Smooth muscle cell (in vitro differentiated cells): ENCODE measurements around the gene PURA. TPM values are rescaled to one million over a fixed set of nuclear protein-coding genes. Genes with fewer than 3 reads are reported as not detected.
A peak's percentile ranks its signal among the peaks of the same experiment; 100 is the strongest.

ENCODE experiments used
- DNase-seq: peaks from one replicate; lab custom pipeline; 2025; ENCODE audit not compliant: unreplicated experiment; lab: John Stamatoyannopoulos, UW
- H2AFZ ChIP-seq: fragments of 200-600 bp; sonication (generic); 2 replicates; pipeline ENCODE4 v1.6.0; 2016; ENCODE audit warnings: antibody characterized with exemption, low read depth, mild to moderate bottlenecking
- H3F3A ChIP-seq: fragments of 200-600 bp; sonication (generic); 2 replicates; pipeline ENCODE4 v1.6.0; 2017; ENCODE audit warnings: antibody characterized with exemption, low read depth
- H3K27ac ChIP-seq: fragments of 200-600 bp; sonication (generic); 2 replicates; pipeline ENCODE4 v1.5.1; 2016; ENCODE audit warnings: low read depth, mild to moderate bottlenecking
- H3K27me3 ChIP-seq: fragments of 200-600 bp; sonication (generic); 2 replicates; pipeline ENCODE4 v1.6.1; 2016; ENCODE audit warnings: low read depth, mild to moderate bottlenecking
- H3K36me3 ChIP-seq: fragments of 200-600 bp; sonication (generic); 2 replicates; pipeline ENCODE4 v1.5.1; 2016; ENCODE audit warnings: low read depth
- H3K4me1 ChIP-seq: fragments of 200-600 bp; sonication (generic); 2 replicates; pipeline ENCODE4 v1.5.1; 2016; ENCODE audit warnings: low read depth
- H3K4me2 ChIP-seq: fragments of 200-600 bp; sonication (generic); 2 replicates; pipeline ENCODE4 v1.6.0; 2016; ENCODE audit warnings: mild to moderate bottlenecking
- H3K4me3 ChIP-seq: fragments of 200-600 bp; sonication (generic); 2 replicates; pipeline ENCODE4 v1.5.1; 2016; ENCODE audit warnings: mild to moderate bottlenecking
- H3K79me2 ChIP-seq: fragments of 200-600 bp; sonication (generic); 2 replicates; pipeline ENCODE4 v1.6.0; 2016; ENCODE audit warnings: low read depth, mild to moderate bottlenecking
- H3K9ac ChIP-seq: fragments of 200-600 bp; sonication (generic); 2 replicates; pipeline ENCODE4 v1.6.0; 2016; ENCODE audit warnings: low read depth
- H3K9me3 ChIP-seq: fragments of 200-600 bp; sonication (generic); replicated peaks from 2 replicates; pipeline ENCODE4 v1.5.1; 2016; ENCODE audit warnings: low read depth
- H4K20me1 ChIP-seq: fragments of 200-600 bp; sonication (generic); 2 replicates; pipeline ENCODE4 v1.6.0; 2016; ENCODE audit warnings: low read depth
- WGBS: methylation state at CpG from one replicate; pipeline ENCODE4 v1.1.7; 2016; ENCODE audit warnings: low lambda C conversion rate; 5-methylcytosine and 5-hydroxymethylcytosine counted together
- polyA plus RNA-seq: library from polyadenylated mRNA; unstranded; fragments of >200 nt; fragmentation: Nextera tagmentation; extraction: Ambion mirVana; gene quantifications from 2 replicates; pipeline ENCODE4 v1.2.1, GENCODE V29; 2016
- total RNA-seq: library from RNA; depleted of rRNA; stranded (reverse); fragments of >200 nt; gene quantifications from 2 replicates; pipeline ENCODE4 v1.2.3, GENCODE V29; 2014
- TF ChIP-seq, protein P1 (sequence below): fragments of 200-600 bp; sonication (generic); IDR thresholded peaks from 2 replicates; pipeline ENCODE4 v1.5.1; 2017; ENCODE audit warnings: borderline replicate concordance, mild to moderate bottlenecking, antibody characterized with exemption; ENCODE audit not compliant: insufficient read depth, poor library complexity, severe bottlenecking

The PURA gene
- total and polyA plus RNA-seq, 2 experiments from 2014 or later: 5.2 to 9.4 TPM

DNA sequence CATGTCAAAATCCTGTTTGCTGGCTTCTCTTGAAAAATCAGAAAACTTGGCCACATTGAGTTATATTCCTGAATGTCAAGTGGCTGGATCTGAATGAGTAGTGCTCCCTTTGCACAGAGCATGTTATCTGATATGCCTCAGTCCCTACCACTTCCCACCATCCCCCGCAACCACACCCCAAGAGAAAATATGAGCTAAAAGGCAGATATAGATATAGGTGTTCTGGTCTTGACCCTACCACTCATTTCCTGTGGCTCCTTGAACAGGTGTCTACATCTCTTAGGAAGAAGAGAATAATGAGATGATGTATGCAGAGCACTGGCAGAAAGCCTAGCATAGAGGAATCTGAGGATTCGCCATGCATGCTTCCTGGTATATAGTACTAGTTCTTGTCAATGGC is 54.5 kb downstream of the PURA start:
- no peak overlapping the region for H2AFZ ChIP-seq
- TF ChIP-seq, protein P1, sequence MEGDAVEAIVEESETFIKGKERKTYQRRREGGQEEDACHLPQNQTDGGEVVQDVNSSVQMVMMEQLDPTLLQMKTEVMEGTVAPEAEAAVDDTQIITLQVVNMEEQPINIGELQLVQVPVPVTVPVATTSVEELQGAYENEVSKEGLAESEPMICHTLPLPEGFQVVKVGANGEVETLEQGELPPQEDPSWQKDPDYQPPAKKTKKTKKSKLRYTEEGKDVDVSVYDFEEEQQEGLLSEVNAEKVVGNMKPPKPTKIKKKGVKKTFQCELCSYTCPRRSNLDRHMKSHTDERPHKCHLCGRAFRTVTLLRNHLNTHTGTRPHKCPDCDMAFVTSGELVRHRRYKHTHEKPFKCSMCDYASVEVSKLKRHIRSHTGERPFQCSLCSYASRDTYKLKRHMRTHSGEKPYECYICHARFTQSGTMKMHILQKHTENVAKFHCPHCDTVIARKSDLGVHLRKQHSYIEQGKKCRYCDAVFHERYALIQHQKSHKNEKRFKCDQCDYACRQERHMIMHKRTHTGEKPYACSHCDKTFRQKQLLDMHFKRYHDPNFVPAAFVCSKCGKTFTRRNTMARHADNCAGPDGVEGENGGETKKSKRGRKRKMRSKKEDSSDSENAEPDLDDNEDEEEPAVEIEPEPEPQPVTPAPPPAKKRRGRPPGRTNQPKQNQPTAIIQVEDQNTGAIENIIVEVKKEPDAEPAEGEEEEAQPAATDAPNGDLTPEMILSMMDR: no peak
- 100% methylated on average over 2 of the region's 2 CpGs for WGBS

DNA sequence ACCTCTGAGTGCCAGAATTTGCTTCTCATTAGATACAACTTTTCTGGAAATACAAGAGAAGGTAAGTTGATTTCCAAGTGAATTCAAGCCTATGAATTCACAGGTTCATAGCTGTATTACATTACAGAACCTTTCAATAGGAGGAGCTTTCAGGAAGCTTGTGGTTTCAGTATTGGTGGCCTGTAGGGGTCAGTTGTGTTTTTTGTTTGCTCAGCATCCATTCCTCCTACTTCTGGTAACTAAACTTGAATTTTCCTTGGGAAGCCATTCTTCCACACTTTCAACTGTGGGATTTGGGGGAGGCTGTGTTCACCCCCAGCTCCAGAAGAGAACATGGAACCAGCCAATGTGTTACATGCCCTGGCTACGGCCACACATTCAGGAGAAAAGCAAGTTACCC is 55.5 kb downstream of the PURA start:
- Histone ChIP-seq H4K20me1 (no peaks in the 10 kb centered on the region), H3K4me3 (no peak overlapping the region), H3K36me3 (no peaks in the 10 kb centered on the region), H2AFZ (no peak overlapping the region), H3K4me1 (no peaks in the 10 kb centered on the region), H3K9me3 (no peaks in the 10 kb centered on the region), H3K9ac (no peak overlapping the region), H3K4me2 (no peak overlapping the region), H3K27me3 (no peaks in the 10 kb centered on the region), H3F3A (no peaks in the 10 kb centered on the region), H3K79me2 (no peaks in the 10 kb centered on the region), H3K27ac (no peak overlapping the region)
- TF ChIP-seq, protein P1: no peak
- DNase-seq: no peak
- 84% methylated on average over 1 of the region's 1 CpG for WGBS

More for the DNA sequence above, 54.5 kb downstream of the PURA start:
- H3K4me2 ChIP-seq: no peak overlapping the region
- no peaks in the 10 kb centered on the region for H3K79me2 ChIP-seq
- no peak for DNase-seq
- H3K27ac ChIP-seq: no peak overlapping the region
- no peak overlapping the region for H3K4me3 ChIP-seq
- no peaks in the 10 kb centered on the region for H3K36me3 ChIP-seq
- H3K4me1 ChIP-seq: no peaks in the 10 kb centered on the region
- H3K27me3 ChIP-seq: no peaks in the 10 kb centered on the region
- no peak overlapping the region for H3K9ac ChIP-seq
- no peaks in the 10 kb centered on the region for H3K9me3 ChIP-seq
- no peaks in the 10 kb centered on the region for H3F3A ChIP-seq
- no peaks in the 10 kb centered on the region for H4K20me1 ChIP-seq

DNA sequence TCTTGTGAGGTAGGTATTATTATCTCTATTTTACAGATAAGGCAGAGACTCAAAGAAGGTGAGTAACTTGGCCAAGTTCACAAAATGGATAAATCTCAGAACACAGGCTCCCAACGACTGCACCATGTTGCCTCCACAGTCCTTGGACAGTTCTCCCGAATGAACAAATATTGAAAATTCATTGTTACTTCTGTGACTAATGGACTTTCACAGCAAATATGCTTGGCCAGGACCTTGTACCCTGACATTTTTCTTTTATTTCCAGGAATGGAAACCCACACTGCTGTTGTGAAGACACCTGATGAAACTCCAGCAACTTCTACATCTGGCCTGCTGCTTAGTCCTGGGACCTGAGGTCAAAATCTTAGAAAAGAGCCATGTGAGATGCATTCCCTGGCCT is 58.6 kb downstream of the PURA start:
- no peaks in the 10 kb centered on the region for H4K20me1 ChIP-seq
- no peaks in the 10 kb centered on the region for H3K79me2 ChIP-seq
- no peak overlapping the region for H3K4me2 ChIP-seq
- no peak overlapping the region for H3K27ac ChIP-seq
- TF ChIP-seq, protein P1: no peak
- H3K36me3 ChIP-seq: no peaks in the 10 kb centered on the region
- H3F3A ChIP-seq: no peaks in the 10 kb centered on the region
- H3K9ac ChIP-seq: no peak overlapping the region
- no peak overlapping the region for H3K4me3 ChIP-seq
- peaks cover 6% of the 10 kb centered on the region for H3K4me1 ChIP-seq
- H3K9me3 ChIP-seq: no peaks in the 10 kb centered on the region
- no peaks in the 10 kb centered on the region for H3K27me3 ChIP-seq
- H2AFZ ChIP-seq: no peak overlapping the region
- no peak for DNase-seq
- WGBS: 93% methylated on average over 2 of the region's 2 CpGs

DNA sequence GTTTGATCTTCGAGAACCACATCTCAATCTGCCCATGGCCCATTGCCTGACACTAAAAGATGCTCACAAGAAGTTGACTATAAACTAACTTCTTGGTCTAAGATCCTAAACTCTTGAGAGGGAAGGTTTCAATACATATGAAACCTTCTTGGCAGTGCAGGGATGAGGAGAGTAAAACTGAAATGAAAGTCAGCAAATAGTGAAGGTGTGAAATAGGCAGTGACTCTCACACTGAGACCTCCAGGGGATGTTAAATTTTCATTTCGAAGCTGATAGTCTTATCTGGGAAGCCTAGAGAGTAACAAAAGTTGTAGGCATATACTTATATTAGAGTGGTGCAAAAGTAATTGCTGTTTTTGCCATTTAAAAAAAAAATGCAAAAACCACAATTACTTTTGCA is 60.1 kb downstream of the PURA start:
- Histone ChIP-seq H2AFZ (no peak overlapping the region), H3K36me3 (no peaks in the 10 kb centered on the region), H3K27me3 (no peaks in the 10 kb centered on the region), H3K4me2 (peak overlapping the region; percentile 98), H3K4me1 (peaks cover 6% of the 10 kb centered on the region), H3K27ac (no peak overlapping the region), H3K9ac (no peak overlapping the region), H3F3A (no peaks in the 10 kb centered on the region), H3K79me2 (no peaks in the 10 kb centered on the region), H3K4me3 (peak overlapping the region; percentile 79), H3K9me3 (no peaks in the 10 kb centered on the region), H4K20me1 (no peaks in the 10 kb centered on the region)
- no peak for DNase-seq
- 96% methylated on average over 2 of the region's 2 CpGs for WGBS
- TF ChIP-seq, protein P1: no peak
